Inferior parietal cortex (tissue), 1 donor: Measurements from ENCODE around the gene NKIRAS1.
"Not testable (repeated sequence)": the region's sequence is repeated elsewhere in the genome, so short reads cannot be mapped to it uniquely, and the experiment has no call there.

Experiments
- DNase-seq: peaks from one replicate; pipeline ENCODE4 v3.0.0-alpha.2; 2016; ENCODE audit errors: extremely low spot score

NKIRAS1 gene

DNA sequence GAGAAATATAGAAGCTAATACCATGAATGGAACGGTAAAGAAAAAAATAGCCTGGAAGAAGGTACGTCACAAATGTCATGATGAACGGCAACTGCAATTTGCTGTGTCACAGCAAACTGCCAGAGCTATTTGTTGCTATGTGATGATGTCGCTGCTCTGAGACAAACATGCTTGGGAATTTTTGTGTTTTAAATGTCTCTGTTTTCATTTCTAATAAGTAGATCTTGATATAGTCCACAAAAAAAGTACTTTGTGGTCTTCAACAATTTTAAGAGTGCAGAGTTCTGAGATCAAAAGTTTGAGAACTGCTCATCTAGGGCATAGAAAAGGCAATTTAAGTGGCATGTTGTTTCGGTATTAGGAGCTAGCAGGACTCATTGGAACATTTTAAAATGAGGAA lies 24.0 kb upstream of the NKIRAS1 start:
- DNase-seq, result no peak

DNA sequence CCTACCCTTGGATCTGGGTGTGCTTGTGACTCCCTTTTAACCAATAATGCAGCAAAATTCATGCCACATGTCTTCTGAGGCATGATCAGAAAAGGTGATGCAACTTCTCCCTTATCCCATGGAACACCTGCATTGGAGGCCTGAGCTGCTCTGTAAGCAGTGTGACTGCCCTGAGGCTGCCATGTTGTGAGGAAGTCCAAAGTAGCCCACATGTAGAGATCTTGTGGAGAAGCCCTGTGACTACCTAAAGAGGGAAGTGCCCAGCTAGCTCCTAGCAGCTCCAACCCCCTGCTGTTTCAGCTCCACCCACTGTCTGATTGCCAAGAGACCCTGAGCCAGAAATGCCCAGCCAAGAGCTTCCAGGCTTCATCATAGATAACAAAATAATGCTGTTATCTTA lies 21.9 kb upstream of the NKIRAS1 start:
- DNase-seq, result no peak

DNA sequence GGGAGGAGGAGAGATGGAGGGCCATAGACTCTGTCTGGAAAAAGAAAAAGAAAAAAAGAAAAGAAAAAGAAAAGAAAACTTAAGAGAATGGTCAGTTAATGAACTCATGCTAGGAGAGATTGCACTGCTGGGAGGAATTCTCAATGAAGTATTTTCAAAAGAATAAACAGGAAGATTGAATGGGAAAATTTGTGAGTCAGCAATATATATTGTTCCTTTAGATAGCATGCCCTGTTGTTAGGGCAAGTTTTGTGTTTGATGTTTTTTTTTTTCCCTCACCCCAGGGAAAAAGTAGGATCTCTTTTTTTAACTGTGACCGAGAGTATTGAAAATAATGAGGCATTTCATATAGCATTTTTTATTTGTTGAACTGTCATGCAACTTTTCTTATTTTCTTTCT lies 20.5 kb upstream of the NKIRAS1 start:
- DNase-seq, result no peak

DNA sequence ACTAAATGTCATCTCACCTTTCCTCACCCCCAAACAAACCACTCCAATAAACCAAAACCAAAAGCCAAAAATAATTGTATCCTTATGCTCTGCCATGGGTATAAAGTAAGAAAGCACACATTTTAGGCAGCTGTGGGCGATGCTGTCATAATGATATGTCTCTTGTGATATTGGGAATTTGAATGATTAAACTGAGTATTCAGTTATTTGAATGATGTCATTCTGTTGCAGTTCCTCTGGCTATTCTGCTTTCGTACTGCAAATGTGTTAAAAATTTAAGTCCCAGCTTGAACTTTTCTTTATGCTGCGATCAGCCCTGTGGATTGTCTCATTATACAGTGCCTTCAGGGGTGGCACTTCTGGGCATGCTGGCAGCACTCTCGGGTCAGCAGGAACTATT lies 17.5 kb upstream of the NKIRAS1 start:
- DNase-seq, result no peak

DNA sequence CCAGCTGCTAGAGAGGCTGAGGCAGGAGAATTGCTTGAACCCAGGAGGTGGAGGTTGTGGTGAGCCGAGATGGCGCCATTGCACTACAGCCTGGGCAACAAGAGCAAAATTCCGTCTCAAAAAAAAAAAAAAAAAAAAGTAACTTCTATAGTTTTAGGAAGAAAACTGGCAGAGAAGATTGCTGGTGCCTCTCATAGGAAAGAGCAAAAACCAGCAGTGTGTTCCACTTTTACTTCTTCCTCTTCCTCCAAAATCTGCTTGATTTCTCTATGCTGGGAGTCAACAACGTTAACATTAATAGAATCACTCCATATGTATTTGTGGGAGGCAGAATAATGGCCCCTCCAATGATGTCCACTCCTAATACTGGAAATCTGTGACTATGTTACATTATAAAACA lies 15.8 kb upstream of the NKIRAS1 start:
- DNase-seq, result no peak

DNA sequence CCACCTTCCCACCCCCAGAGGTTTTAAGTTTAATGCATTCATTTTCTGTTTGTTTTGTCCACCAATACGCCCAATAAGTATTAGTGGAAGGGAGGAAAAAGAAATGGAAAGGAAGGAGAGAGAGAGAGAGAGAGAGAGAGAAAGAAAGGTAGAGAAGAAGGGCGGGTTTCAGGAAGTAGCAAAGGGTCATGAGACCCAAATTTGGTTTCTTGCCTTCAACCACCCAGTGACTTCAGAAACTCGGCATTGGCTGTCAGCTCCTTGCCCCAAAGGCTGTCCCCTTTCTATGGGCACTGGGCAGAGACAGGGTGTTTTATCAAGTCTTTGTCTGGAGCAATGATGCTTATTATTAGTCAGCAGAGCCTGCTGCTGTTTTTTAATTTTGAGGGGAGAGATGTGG lies 14.8 kb upstream of the NKIRAS1 start:
- no peak for DNase-seq

DNA sequence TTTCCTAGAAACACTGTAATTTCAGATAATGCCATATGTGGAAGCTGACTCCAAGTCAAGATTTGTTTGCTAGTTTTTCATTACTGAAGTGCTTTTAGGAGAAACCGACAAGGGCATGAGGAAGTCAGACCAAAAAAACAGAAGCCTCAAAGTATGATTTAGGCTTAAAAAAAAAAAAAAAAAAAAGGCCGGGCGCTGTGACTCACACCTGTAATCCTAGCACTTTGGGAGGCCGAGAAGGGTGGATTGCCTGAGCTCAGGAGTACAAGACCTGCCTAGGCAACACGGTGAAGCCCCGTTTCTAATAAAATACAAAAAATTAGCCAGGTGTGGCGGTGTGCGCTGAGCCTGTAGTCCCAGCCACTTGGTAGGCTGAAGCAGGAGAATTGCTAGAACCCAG lies 11.7 kb upstream of the NKIRAS1 start:
- DNase-seq, result no peak

DNA sequence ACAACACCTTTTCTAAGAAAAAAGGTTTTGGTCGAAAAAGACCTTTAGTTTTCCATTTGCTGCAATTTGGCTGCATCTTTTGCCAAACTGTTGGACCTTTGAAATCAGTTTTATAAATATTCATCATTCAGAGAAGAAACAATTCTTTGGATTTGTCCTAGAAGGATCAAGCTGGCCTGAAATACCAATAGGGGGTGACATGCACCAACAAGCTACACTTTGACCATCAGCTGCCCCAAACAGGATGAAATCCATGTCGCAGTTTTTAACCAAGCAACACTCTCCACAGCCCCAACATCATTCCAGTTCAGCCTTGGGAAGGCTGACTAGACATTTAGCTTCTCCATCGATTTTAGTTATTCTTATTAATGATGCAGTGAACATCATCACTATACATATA lies 9.9 kb upstream of the NKIRAS1 start:
- no peak for DNase-seq

DNA sequence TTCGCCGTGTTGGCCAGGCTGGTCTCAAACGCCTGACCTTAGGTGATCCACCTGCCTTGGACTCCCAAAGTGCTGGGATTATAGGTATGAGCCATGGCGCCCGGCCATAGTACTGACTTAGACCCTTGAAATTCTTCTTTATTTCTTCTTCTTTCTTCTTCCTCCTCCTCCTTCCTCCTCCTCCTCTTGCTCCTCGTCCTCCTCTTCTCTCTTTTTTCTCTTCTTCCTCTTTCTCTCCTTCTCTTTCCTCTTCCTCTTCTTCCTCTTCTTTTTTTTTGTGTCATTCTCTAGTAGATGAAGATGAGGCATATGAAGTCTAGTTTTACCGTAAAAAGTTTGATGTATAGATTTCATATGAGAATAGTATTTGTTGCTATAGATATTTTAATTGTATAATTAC lies 9.5 kb upstream of the NKIRAS1 start:
- DNase-seq, result no peak

DNA sequence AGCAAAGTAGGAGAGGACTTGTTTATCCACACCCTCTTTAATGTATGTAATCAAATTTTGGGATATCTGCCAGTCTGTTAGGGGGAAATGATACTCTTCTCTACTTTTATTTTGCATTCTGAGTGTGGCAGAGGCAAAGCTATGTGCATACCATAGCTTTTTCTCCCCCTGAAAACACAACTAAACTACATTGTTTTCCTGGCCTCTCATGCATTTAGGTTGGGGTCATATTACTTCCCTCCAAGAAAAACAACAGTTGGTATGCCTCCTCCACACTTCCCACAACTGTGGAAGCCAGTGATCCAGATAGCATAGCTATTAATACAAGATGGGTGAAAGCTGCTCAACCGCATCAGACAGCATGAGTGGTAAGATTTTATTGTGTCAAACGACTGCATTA lies 7.0 kb upstream of the NKIRAS1 start:
- DNase-seq, result no peak

DNA sequence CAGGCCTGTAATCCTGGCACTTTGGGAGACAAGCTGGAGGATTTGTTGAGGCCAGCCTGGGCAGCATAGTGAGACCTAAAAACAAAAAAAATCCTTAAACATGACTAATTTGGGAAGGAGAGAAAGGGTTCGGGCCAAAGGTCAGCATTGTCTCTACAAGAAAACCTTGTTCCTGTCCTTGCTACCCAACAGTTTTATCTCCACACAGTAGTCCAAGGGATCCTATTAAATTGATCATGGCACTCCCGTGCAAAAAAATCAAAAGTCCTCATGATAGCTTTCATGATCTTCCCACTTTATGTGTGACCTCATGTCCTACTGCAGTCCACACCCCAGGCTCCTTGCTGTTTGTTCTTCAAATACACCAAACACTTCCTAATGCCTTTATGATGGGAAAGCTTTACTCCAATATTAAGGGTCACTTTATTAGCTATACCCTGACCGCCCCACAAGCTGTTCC lies 4.3 kb upstream of the NKIRAS1 start:
- no peak for DNase-seq

DNA sequence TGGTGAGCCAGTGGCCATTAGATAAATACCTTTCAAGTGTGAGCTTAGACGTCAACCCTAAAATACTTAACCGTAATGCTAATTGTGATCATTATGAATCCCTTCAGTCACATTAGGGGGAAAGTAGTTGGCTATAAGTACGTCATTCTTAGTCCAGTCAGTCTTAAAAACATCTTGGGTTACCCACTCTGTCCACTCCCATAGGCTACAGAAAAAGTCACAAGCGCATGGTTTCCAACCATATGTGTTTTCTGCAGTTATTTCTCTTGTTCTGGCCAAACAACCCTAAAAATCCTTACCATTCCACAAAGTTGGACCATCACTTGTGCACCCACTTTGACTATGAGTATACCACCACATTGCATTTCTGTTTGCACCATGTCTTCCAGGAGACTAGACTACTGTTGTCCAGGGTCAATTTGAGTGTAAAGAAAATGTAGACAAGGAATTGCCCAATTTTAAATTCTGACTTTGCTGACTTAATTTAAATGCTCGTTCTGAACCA lies 3.4 kb upstream of the NKIRAS1 start:
- no peak for DNase-seq

DNA sequence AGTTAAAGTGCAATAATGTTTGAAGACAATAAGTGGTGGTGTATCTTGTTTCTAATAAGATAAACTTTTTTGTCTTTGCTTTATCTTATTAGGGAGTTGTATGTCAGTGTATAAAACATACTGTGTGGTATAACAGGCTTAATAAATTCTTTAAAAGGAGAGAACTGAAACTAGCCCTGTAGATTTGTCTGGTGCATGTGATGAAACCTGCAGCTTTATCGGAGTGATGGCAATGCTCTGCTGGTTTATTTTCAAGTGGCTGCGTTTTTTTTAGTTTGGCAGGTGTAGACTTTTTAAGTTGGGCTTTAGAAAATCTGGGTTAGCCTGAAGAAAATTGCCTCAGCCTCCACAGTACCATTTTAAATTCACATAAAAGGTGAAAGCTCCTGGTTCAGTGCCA lies 2.8 kb upstream of the NKIRAS1 start:
- DNase-seq, result no peak

DNA sequence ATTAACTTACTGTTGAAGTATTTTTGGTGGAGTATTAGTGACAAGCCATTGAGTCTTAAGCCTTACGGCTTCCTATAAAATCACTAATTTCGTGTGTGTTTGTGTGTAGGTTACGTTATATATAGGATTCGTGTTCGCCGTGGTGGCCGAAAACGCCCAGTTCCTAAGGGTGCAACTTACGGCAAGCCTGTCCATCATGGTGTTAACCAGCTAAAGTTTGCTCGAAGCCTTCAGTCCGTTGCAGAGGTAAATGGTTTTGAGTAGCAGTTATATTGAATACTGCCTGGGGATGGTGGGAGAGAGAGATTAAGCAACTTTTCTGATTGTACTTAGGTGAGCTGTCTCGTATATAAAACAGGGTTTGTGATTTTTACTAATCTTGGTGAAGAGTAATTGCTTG lies 1.5 kb upstream of the NKIRAS1 start:
- DNase-seq, result not testable (repeated sequence)

DNA sequence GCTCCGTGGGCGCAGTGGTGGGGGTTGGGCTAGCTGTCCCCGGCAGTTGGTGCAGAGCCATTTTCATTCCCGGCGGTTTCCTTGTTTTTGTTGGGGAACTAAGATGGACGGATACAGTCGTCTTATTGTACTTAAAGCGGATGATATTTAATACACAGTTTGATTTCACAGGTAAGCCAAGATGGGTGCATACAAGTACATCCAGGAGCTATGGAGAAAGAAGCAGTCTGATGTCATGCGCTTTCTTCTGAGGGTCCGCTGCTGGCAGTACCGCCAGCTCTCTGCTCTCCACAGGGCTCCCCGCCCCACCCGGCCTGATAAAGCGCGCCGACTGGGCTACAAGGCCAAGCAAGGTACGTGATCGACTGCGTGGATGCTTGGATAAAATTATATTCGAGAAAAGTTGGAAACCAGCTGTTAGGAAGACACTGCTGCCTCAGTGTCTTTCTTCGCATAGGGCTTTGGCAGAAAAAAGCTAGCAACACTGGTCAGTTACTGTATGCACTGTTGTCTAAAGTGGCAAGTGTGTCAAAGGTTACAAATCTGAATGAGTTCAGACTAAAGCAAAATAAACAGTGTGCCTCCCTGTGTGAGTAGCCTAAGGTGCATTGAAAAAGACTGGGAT lies 1.0 kb upstream of the NKIRAS1 start:
- peak; percentile 51 for DNase-seq

DNA sequence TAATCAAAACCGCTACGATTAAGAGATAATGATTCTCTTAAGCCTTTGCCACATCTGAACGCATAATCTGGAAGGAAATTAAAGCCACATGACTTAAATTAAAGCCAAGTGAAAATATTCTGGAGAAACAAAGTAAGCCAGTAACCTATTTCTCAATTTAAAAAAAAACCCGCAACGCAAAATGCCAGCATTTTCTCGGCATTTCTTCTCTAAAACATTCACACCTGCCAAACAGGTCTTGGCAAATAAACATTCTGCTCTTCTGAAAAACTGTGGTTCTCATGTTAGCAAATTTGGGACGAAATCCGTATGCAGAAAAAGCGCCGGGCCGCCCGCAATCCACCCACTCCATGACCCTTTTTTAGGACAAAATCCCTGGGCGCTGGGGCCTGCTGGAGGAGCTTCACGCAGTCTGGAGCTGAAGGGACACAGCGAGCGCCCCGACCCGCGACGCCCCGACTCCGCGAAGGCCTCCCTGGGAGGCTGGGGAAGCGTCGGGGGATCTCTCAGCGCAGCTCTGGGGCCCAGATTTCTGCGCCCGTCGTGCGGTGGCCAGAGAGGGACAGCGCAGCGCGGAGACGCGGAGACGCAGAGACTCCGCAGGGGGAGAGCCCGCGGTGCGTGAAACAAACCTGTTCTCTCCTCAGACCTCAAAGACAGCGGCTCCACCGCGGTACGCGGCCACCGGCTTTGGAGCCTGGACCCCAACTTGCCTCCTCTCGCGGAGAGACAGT lies 471 bp downstream of the NKIRAS1 start:
- DNase-seq, result no peak

DNA sequence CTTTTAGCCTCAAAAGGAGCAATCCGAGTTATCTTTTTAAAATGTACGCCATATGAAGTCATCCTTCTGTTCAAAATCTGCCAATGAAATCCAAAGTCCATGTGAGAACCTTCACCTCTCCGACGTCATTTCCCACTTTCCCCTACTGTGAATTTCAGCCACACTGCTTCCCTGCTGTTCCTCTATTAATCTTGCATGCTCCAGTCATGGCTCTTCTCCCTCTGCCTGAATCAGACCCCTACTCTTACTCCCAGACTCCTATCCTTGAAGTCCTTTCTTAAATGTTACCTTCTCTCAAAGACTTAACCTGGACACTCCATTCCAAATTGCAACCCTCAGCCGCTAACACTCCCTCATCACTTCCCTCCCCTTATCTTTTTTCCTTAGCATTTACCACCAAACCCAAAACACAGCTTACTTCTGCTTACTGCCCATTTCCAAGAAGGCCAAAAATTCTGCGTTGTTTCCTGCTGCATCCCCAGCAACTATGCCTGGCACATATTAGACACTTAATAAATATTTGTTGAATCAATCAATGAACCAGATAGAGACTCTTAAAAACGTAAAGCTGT lies 1.2 kb downstream of the NKIRAS1 start:
- DNase-seq, result peak; percentile 51

DNA sequence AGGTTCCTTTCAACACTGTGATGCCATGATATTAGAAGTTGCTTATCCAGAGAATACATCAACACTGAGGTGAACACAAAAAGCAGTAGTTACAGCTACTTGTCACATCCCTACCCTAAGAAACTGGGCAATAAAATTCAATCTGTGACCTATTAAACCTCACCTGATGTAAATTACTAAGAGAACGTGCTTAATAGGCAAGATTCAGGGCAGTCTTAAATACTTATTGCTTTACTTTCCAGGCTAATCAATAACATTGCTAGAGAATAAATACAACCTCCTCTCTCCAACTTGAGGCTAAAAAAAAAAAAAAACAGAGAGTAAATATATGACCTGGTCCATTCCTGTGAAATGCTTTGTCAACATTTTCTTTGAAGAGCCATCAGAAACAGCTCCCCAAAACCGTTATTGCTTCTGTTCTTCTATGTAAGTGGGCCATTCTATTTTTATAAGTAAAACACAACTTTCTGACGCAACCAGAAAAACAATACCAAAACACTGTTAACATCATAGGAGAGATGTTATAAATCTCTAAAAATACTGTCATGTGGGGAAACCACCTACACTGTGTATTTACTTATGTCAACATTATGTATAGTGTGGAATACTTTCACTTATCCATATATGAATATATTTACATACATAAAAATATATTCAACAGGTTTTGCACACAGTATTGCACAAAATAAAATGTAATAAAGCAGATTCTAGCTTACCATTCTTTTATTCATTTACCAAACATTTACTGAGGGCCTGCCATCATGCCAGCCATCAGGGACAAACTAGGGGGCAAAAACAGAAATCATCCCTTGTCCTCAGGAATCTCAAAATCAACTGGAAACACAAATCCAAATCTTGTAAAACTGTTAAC lies 2.7 kb downstream of the NKIRAS1 start:
- DNase-seq, result no peak

DNA sequence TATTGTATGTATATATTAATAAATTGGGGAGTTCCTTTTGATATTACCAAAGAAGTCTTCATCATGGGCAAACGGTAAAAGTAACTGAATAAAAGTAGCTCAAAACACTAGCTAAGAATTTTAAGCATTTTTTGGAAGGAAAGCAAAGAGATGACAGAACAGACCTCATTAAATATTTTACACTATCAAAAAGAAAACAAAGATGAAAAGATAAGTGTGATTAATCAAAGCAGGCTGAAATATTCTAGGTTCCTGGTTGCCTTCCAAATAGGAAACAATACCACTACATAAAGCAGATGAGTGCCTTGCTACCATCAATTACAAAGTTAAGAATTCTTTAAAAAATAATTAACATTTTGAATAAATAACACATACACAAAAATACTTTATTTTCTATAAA lies 3.6 kb downstream of the NKIRAS1 start:
- no peak for DNase-seq

DNA sequence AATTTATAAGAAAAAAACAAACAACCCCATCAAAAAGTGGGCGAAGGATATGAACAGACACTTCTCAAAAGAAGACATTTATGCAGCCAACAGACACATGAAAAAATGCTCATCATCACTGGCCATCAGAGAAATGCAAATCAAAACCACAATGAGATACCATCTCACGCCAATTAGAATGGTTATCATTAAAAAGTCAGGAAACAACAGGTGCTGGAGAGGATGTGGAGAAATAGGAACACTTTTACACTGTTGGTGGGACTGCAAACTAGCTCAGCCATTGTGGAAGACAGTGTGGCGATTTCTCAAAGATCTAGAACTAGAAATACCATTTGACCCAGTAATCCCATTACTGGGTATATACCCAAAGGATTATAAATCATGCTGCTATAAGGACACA lies 4.5 kb downstream of the NKIRAS1 start:
- DNase-seq, result not testable (repeated sequence)

DNA sequence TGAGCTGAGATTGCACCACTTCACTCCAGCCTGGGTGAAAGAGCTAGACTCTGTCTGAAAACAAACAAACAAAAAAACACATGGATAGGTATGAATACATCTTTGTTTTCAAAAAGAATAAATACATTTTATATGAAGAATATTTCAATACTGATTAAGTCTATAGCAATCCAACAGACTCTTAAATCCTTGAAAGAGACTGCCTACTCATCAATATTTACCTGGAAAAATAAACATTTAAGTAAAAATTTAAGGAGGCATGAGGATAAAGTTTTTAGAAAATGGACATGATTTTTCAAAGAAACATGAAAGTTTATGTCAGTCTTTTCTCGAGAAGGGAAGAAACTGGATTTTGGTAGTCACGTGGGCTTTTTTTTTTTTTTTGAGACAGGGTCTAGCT lies 5.4 kb downstream of the NKIRAS1 start:
- no peak for DNase-seq

DNA sequence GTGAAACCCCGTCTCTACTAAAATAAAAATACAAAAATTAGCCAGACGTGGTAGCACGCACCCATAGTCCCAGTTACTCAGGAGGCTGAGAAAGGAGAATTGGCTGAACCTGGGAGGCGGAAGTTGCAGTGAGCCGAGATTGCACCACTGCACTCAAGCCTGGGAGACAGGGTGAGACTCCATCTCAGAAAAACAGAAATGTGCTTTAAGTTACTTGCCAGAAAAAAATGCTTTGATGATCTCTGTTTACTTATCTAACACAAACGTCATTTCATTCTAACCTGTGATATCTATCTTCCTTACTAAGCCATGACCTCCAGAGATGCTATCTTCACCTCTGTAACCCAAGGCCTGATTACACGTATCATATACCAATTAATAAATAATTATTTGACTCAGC lies 7.4 kb downstream of the NKIRAS1 start:
- DNase-seq, result no peak
